SK-N-MC (cell line): ENCODE data around the gene IL1R1.

Experiments
- DNase-seq: peaks from one replicate; pipeline ENCODE4 v3.0.0-alpha.2; 2011; ENCODE audit warnings: low read depth, low spot score
- H3K27ac ChIP-seq: fragments of 200-600 bp; sonication (generic); 2 replicates; pipeline ENCODE4 v1.5.1; 2016; ENCODE audit warnings: mixed run types
- H3K36me3 ChIP-seq: fragments of 200-600 bp; sonication (generic); 2 replicates; pipeline ENCODE4 v1.6.1; 2017; ENCODE audit warnings: antibody characterized with exemption, low read length, mixed read lengths; ENCODE audit not compliant: insufficient read depth
- H3K4me3 ChIP-seq: fragments of 200-600 bp; sonication (generic); 2 replicates; pipeline ENCODE4 v1.5.1; 2016
- H3K9ac ChIP-seq: fragments of 200-600 bp; sonication (generic); 2 replicates; pipeline ENCODE4 v1.8.0; 2017; ENCODE audit warnings: mixed run types, mixed read lengths; ENCODE audit not compliant: insufficient read length
- H3K9me3 ChIP-seq: fragments of 200-600 bp; sonication (generic); 2 replicates; pipeline ENCODE4 v1.6.1; 2017; ENCODE audit warnings: low read depth, mild to moderate bottlenecking, antibody characterized with exemption, low read length, moderate library complexity, mixed read lengths
- EZH2 ChIP-seq: fragments of 200-600 bp; sonication (generic); IDR thresholded peaks from one replicate; pipeline ENCODE4 v1.6.1; 2017; ENCODE audit warnings: antibody characterized with exemption
- FOXP2 ChIP-seq: optimal IDR thresholded peaks from 2 replicates; pipeline ENCODE3; 2011; ENCODE audit warnings: mild to moderate bottlenecking, moderate library complexity; ENCODE audit not compliant: insufficient read depth; ENCODE audit errors: extremely low read length, control extremely low read depth
- POLR2AphosphoS5 ChIP-seq: IDR thresholded peaks from 2 replicates; pipeline ENCODE4 v1.6.1; 2012; ENCODE audit warnings: mild to moderate bottlenecking, low read depth, low read length, borderline replicate concordance

IL1R1 gene

GRCh38 chr2:102126660-102127059 is 15.9 kb upstream of the IL1R1 start:
- no peak overlapping the region for H3K27ac ChIP-seq
- TF ChIP-seq EZH2, result no peak
- no peak for TF ChIP-seq FOXP2
- no peak for TF ChIP-seq POLR2AphosphoS5
- no peaks in the 10 kb centered on the region for H3K36me3 ChIP-seq
- no peaks in the 10 kb centered on the region for H3K9me3 ChIP-seq
- DNase-seq, result no peak
- no peak overlapping the region for H3K9ac ChIP-seq
- H3K4me3 ChIP-seq, result no peak overlapping the region

- no peak overlapping the region for H3K4me3 ChIP-seq
- no peaks in the 10 kb centered on the region for H3K36me3 ChIP-seq
- no peak overlapping the region for H3K27ac ChIP-seq
- H3K9ac ChIP-seq, result no peak overlapping the region
- no peaks in the 10 kb centered on the region for H3K9me3 ChIP-seq
- DNase-seq, result no peak
- TF ChIP-seq EZH2, result no peak
- no peak for TF ChIP-seq POLR2AphosphoS5
- no peak for TF ChIP-seq FOXP2
These were observed 13.5 kb upstream of the IL1R1 start for GRCh38 chr2:102129082-102129481.

- DNase-seq, result no peak
- TF ChIP-seq FOXP2, result no peak
- TF ChIP-seq EZH2, result no peak
- no peak for TF ChIP-seq POLR2AphosphoS5
- H3K9ac ChIP-seq, result no peak overlapping the region
- no peaks in the 10 kb centered on the region for H3K9me3 ChIP-seq
- H3K36me3 ChIP-seq, result no peaks in the 10 kb centered on the region
- no peak overlapping the region for H3K4me3 ChIP-seq
- H3K27ac ChIP-seq, result no peak overlapping the region
These were observed 12.4 kb upstream of the IL1R1 start for GRCh38 chr2:102129951-102130646.

- Histone ChIP-seq H3K27ac (no peak overlapping the region), H3K4me3 (no peak overlapping the region), H3K36me3 (no peaks in the 10 kb centered on the region), H3K9ac (no peak overlapping the region), H3K9me3 (no peaks in the 10 kb centered on the region)
- TF ChIP-seq FOXP2 (no peak), EZH2 (no peak), POLR2AphosphoS5 (no peak)
- DNase-seq, result no peak
These were observed 11.9 kb upstream of the IL1R1 start for GRCh38 chr2:102130647-102130991.

- Histone ChIP-seq H3K9me3 (no peaks in the 10 kb centered on the region), H3K9ac (no peak overlapping the region), H3K4me3 (no peak overlapping the region), H3K36me3 (no peaks in the 10 kb centered on the region), H3K27ac (no peak overlapping the region)
- no peak for DNase-seq
- TF ChIP-seq FOXP2, result no peak
- TF ChIP-seq POLR2AphosphoS5, result no peak
- no peak for TF ChIP-seq EZH2
These were observed 11.0 kb upstream of the IL1R1 start for GRCh38 chr2:102131564-102131963.

- no peak overlapping the region for H3K4me3 ChIP-seq
- no peak for DNase-seq
- no peaks in the 10 kb centered on the region for H3K36me3 ChIP-seq
- H3K9ac ChIP-seq, result no peak overlapping the region
- no peaks in the 10 kb centered on the region for H3K9me3 ChIP-seq
- TF ChIP-seq POLR2AphosphoS5 (no peak), EZH2 (no peak), FOXP2 (no peak)
- H3K27ac ChIP-seq, result no peak overlapping the region
These were observed 5.4 kb upstream of the IL1R1 start for GRCh38 chr2:102137138-102137537.

GRCh38 chr2:102138331-102138730 is 4.2 kb upstream of the IL1R1 start:
- H3K9me3 ChIP-seq, result no peaks in the 10 kb centered on the region
- H3K4me3 ChIP-seq, result no peak overlapping the region
- TF ChIP-seq POLR2AphosphoS5 (no peak), FOXP2 (no peak), EZH2 (no peak)
- no peak for DNase-seq
- no peak overlapping the region for H3K27ac ChIP-seq
- no peak overlapping the region for H3K9ac ChIP-seq
- H3K36me3 ChIP-seq, result no peaks in the 10 kb centered on the region

- Histone ChIP-seq H3K27ac (no peak overlapping the region), H3K9me3 (no peaks in the 10 kb centered on the region), H3K4me3 (no peak overlapping the region), H3K9ac (no peak overlapping the region), H3K36me3 (no peaks in the 10 kb centered on the region)
- no peak for TF ChIP-seq POLR2AphosphoS5
- no peak for TF ChIP-seq FOXP2
- no peak for TF ChIP-seq EZH2
- DNase-seq, result no peak
These were observed 2.7 kb upstream of the IL1R1 start for GRCh38 chr2:102139851-102140250.

GRCh38 chr2:102140377-102140776 is 2.2 kb upstream of the IL1R1 start:
- no peaks in the 10 kb centered on the region for H3K36me3 ChIP-seq
- no peak overlapping the region for H3K4me3 ChIP-seq
- H3K9me3 ChIP-seq, result no peaks in the 10 kb centered on the region
- H3K27ac ChIP-seq, result no peak overlapping the region
- no peak overlapping the region for H3K9ac ChIP-seq
- no peak for TF ChIP-seq EZH2
- no peak for TF ChIP-seq POLR2AphosphoS5
- TF ChIP-seq FOXP2, result no peak
- DNase-seq, result no peak
